Liver (tissue), 9 donors: ENCODE data around the gene ZNF827. TPM values are rescaled to one million over a fixed set of nuclear protein-coding genes. Genes with fewer than 3 reads are reported as not detected.

Source experiments
- DNase-seq: peaks from one replicate; pipeline ENCODE4 v3.0.0-alpha.2; 2017; ENCODE audit warnings: low spot score
- H3K27ac ChIP-seq, 2 donors: one replicate each; pipeline ENCODE4 v1.7.0; 2013; ENCODE audit warnings: inconsistent platforms in 2 of 2, low read length in 2 of 2, control low read depth in 1 of 2, low read depth in 1 of 2, mild to moderate bottlenecking in 1 of 2
- H3K27me3 ChIP-seq, 4 donors: one replicate each; pipeline versions ENCODE4 v1.6.1 to v1.7.0; 2013; ENCODE audit warnings: low read length in 3 of 4, inconsistent platforms in 1 of 4, mild to moderate bottlenecking in 1 of 4, moderate library complexity in 1 of 4; ENCODE audit not compliant: control insufficient read depth in 4 of 4, insufficient read depth in 4 of 4
- H3K36me3 ChIP-seq, 4 donors: one replicate each; pipeline versions ENCODE4 v1.6.1 to v1.7.0; 2013; ENCODE audit warnings: low read length in 3 of 4, mild to moderate bottlenecking in 3 of 4, low read depth in 1 of 4, moderate library complexity in 1 of 4; ENCODE audit not compliant: control insufficient read depth in 4 of 4, insufficient read depth in 3 of 4
- H3K4me1 ChIP-seq, 4 donors: one replicate each; pipeline versions ENCODE4 v1.6.1 to v1.7.0; 2013; ENCODE audit warnings: low read length in 3 of 4, mild to moderate bottlenecking in 3 of 4, moderate library complexity in 1 of 4; ENCODE audit not compliant: control insufficient read depth in 4 of 4, insufficient read depth in 4 of 4
- H3K4me3 ChIP-seq, 3 donors: one replicate each; pipeline versions ENCODE4 v1.6.1 to v1.7.0; 2013; ENCODE audit warnings: low read length in 3 of 3, control low read depth in 1 of 3, low read depth in 1 of 3, mild to moderate bottlenecking in 1 of 3
- H3K9ac ChIP-seq, 2 donors: one replicate each; pipeline ENCODE4 v1.7.0; 2013; ENCODE audit warnings: low read length in 2 of 2, mild to moderate bottlenecking in 2 of 2, moderate library complexity in 2 of 2, control low read depth in 1 of 2, low read depth in 1 of 2
- H3K9me3 ChIP-seq, 4 donors: one replicate each; pipeline versions ENCODE4 v1.6.1 to v1.7.0; 2013; ENCODE audit warnings: low read length in 3 of 4; ENCODE audit not compliant: control insufficient read depth in 4 of 4
- ATF3 ChIP-seq: IDR thresholded peaks from 2 replicates; pipeline ENCODE4 v1.6.1; 2016; ENCODE audit warnings: antibody characterized with exemption
- FOXA2 ChIP-seq: IDR thresholded peaks from 2 replicates; pipeline ENCODE4 v1.6.1; 2016; ENCODE audit warnings: antibody characterized with exemption
- GABPA ChIP-seq, 2 donors: IDR thresholded peaks in 1 of 2; conservative IDR thresholded peaks in 1 of 2; 2 replicates each; pipeline ENCODE4 v1.6.1; 2016; ENCODE audit warnings: antibody characterized with exemption in 2 of 2, mild to moderate bottlenecking in 1 of 2, moderate library complexity in 1 of 2
- HNF4A ChIP-seq, 2 donors: conservative IDR thresholded peaks; 2 replicates each; pipeline ENCODE4 v1.6.1; 2016; ENCODE audit warnings: antibody characterized with exemption in 2 of 2, mild to moderate bottlenecking in 2 of 2
- HNF4G ChIP-seq: IDR thresholded peaks from 2 replicates; pipeline ENCODE4 v1.6.1; 2016; ENCODE audit warnings: antibody characterized with exemption
- JUND ChIP-seq, 2 donors: IDR thresholded peaks; 2 replicates each; pipeline ENCODE4 v1.6.1; 2016; ENCODE audit warnings: antibody characterized with exemption in 2 of 2
- MAX ChIP-seq: IDR thresholded peaks from 2 replicates; pipeline ENCODE4 v1.6.1; 2016; ENCODE audit warnings: antibody characterized with exemption
- RAD21 ChIP-seq, 2 donors: IDR thresholded peaks; 2 replicates each; pipeline ENCODE4 v1.6.1; 2016; ENCODE audit warnings: antibody characterized with exemption in 2 of 2, mild to moderate bottlenecking in 2 of 2
- REST ChIP-seq: IDR thresholded peaks from 2 replicates; pipeline ENCODE4 v1.6.1; 2016; ENCODE audit warnings: antibody characterized with exemption, mild to moderate bottlenecking
- RXRA ChIP-seq, 2 donors: IDR thresholded peaks; 2 replicates each; pipeline ENCODE4 v1.6.1; 2017 to 2018; ENCODE audit warnings: antibody characterized with exemption in 2 of 2, mild to moderate bottlenecking in 1 of 2
- SP1 ChIP-seq: IDR thresholded peaks from 2 replicates; pipeline ENCODE4 v1.6.1; 2018; ENCODE audit warnings: antibody characterized with exemption, mild to moderate bottlenecking
- TAF1 ChIP-seq: conservative IDR thresholded peaks from 2 replicates; pipeline ENCODE4 v1.6.1; 2016; ENCODE audit warnings: antibody characterized with exemption, mild to moderate bottlenecking
- YY1 ChIP-seq: IDR thresholded peaks from 2 replicates; pipeline ENCODE4 v1.6.1; 2016; ENCODE audit warnings: antibody characterized with exemption, mild to moderate bottlenecking
- ZBTB33 ChIP-seq: IDR thresholded peaks from 2 replicates; pipeline ENCODE4 v1.6.1; 2016; ENCODE audit warnings: antibody characterized with exemption
- WGBS: extraction: QIAGEN DNeasy Blood & Tissue Kit; methylation state at CpG from one replicate; pipeline ENCODE4 v1.1.7; 2013; 5-methylcytosine and 5-hydroxymethylcytosine counted together
- polyA plus RNA-seq, 2 donors: library from polyadenylated mRNA; stranded (reverse) in 1 of 2; unstranded in 1 of 2; fragments of 200-250 nt in 1 of 2; fragments of >200 nt in 1 of 2; fragmentation: Nextera tagmentation in 1 of 2; extraction: Ambion mirVana in 1 of 2; gene quantifications; one replicate each; pipeline versions ENCODE4 v1.2.1 to v1.2.3, GENCODE V29; 2013 to 2015
- total RNA-seq, 2 donors: library from RNA; depleted of rRNA; stranded (reverse); fragments of >200 nt; gene quantifications; one replicate each; pipeline ENCODE4 v1.2.3, GENCODE V29; 2014
- donor health status: healthy.
- donor health status: healthy.
- donor health status: healthy.
- donor health status: healthy.
- donor health status: healthy.

ZNF827 gene
- total and polyA plus RNA-seq, 4 donors: 0.46 to 2.9 (median 1.2) TPM

GRCh38 chr4:145904413-145905177 is 34.0 kb downstream of the ZNF827 start:
- Histone ChIP-seq H3K27ac (no peak overlapping the region), H3K9ac (no peak overlapping the region), H3K9me3 (no peaks in the 10 kb centered on the region), H3K4me1 (peaks cover 0 to 1% (median 0%) of the 10 kb centered on the region in 4 donors), H3K36me3 (no peaks in the 10 kb centered on the region), H3K27me3 (no peaks in the 10 kb centered on the region), H3K4me3 (no peak overlapping the region)
- DNase-seq: no peak
- TF ChIP-seq HNF4G (no peak), RXRA (IDR thresholded peaks at IDR 0.05) (no peak), SP1 (no peak), HNF4A (conservative IDR thresholded peaks at IDR 0.05) (no peak)
- 87% methylated on average over 7 of the region's 7 CpGs for WGBS

- no peak overlapping the region for H3K9ac ChIP-seq
- peaks cover 0 to 1% (median 0%) of the 10 kb centered on the region in 4 donors for H3K4me1 ChIP-seq
- WGBS: 93% methylated on average over 13 of the region's 13 CpGs
- H3K9me3 ChIP-seq: no peaks in the 10 kb centered on the region
- TF ChIP-seq FOXA2 (no peak), JUND (IDR thresholded peaks at IDR 0.05) (no peak), SP1 (no peak), YY1 (no peak), HNF4A (conservative IDR thresholded peaks at IDR 0.05) (no peak)
- no peak overlapping the region for H3K4me3 ChIP-seq
- H3K27ac ChIP-seq: no peak overlapping the region
- H3K36me3 ChIP-seq: no peaks in the 10 kb centered on the region
- DNase-seq: no peak
- no peaks in the 10 kb centered on the region for H3K27me3 ChIP-seq
These were observed 36.1 kb downstream of the ZNF827 start for GRCh38 chr4:145902522-145902921.

GRCh38 chr4:145899886-145900460 is 38.6 kb downstream of the ZNF827 start:
- no peaks in the 10 kb centered on the region for H3K4me1 ChIP-seq
- WGBS: 54% methylated on average over 4 of the region's 4 CpGs
- H3K9ac ChIP-seq: no peak overlapping the region
- no peak for DNase-seq
- TF ChIP-seq JUND (IDR thresholded peaks at IDR 0.05): no peak
- no peak for TF ChIP-seq HNF4G
- no peak for TF ChIP-seq SP1
- no peak for TF ChIP-seq GABPA (IDR thresholded peaks at IDR 0.05 in 1 of 2, conservative IDR thresholded peaks at IDR 0.05 in 1 of 2)
- TF ChIP-seq ATF3: no peak
- TF ChIP-seq ZBTB33: no peak
- no peak for TF ChIP-seq RAD21 (IDR thresholded peaks at IDR 0.05)
- no peak for TF ChIP-seq MAX
- no peak for TF ChIP-seq TAF1
- TF ChIP-seq REST: no peak
- no peak for TF ChIP-seq HNF4A (conservative IDR thresholded peaks at IDR 0.05)
- no peak for TF ChIP-seq RXRA (IDR thresholded peaks at IDR 0.05)
- no peak overlapping the region for H3K4me3 ChIP-seq
- H3K27ac ChIP-seq: no peak overlapping the region
- H3K9me3 ChIP-seq: no peaks in the 10 kb centered on the region
- no peaks in the 10 kb centered on the region for H3K27me3 ChIP-seq
- no peaks in the 10 kb centered on the region for H3K36me3 ChIP-seq
